CD14-positive monocyte (primary cell): ENCODE data around the gene KIF13A. TPM values are rescaled to one million over a fixed set of nuclear protein-coding genes. Genes with fewer than 3 reads are reported as not detected.

Source experiments
- DNase-seq, 3 donors: peaks; one replicate each; pipeline ENCODE4 v3.0.0-alpha.2; 2011 to 2022
- H2AFZ ChIP-seq: 2 replicates; pipeline ENCODE4 v1.6.0; 2012; ENCODE audit warnings: mild to moderate bottlenecking, low read depth, low read length, inconsistent platforms; ENCODE audit not compliant: insufficient read depth, poor library complexity, severe bottlenecking
- H3K27ac ChIP-seq, 2 donors: 1 replicate in 1 of 2; 2 replicates in 1 of 2; pipeline ENCODE4 v1.5.1; 2012 to 2013; ENCODE audit warnings: low read length in 2 of 2, control low read depth in 1 of 2, inconsistent platforms in 1 of 2, low read depth in 1 of 2, mild to moderate bottlenecking in 1 of 2
- H3K27me3 ChIP-seq, 2 donors: one replicate each; pipeline versions ENCODE4 v1.6.0 to v1.6.1; 2011 to 2013; ENCODE audit warnings: low read length in 2 of 2; ENCODE audit not compliant: control insufficient read depth in 2 of 2, insufficient read depth in 2 of 2
- H3K36me3 ChIP-seq, 2 donors: replicated peaks in 1 of 2; 1 replicate in 1 of 2; 2 replicates in 1 of 2; pipeline versions ENCODE4 v1.5.1 to v1.6.1; 2012 to 2013; ENCODE audit warnings: low read length in 2 of 2, control low read depth in 1 of 2, inconsistent platforms in 1 of 2, mild to moderate bottlenecking in 1 of 2; ENCODE audit not compliant: insufficient read depth in 2 of 2, control insufficient read depth in 1 of 2
- H3K4me1 ChIP-seq, 2 donors: 1 replicate in 1 of 2; 2 replicates in 1 of 2; pipeline versions ENCODE4 v1.5.1 to v1.6.1; 2012 to 2013; ENCODE audit warnings: low read length in 2 of 2, control low read depth in 1 of 2, inconsistent platforms in 1 of 2, mild to moderate bottlenecking in 1 of 2, moderate library complexity in 1 of 2; ENCODE audit not compliant: insufficient read depth in 2 of 2, control insufficient read depth in 1 of 2
- H3K4me2 ChIP-seq: replicated peaks from 2 replicates; pipeline ENCODE3; 2012; ENCODE audit warnings: low read length, moderate library complexity, mild to moderate bottlenecking; ENCODE audit not compliant: poor library complexity, severe bottlenecking; ENCODE audit errors: extremely low read depth
- H3K4me3 ChIP-seq, 3 experiments: fragments of 200-600 bp in 1 of 3; sonication (generic) in 1 of 3; replicated peaks in 1 of 3; 1 replicate in 2 of 3; 2 replicates in 1 of 3; pipeline ENCODE4 v1.5.1; 2011 to 2013; ENCODE audit warnings: low read length in 3 of 3, mild to moderate bottlenecking in 3 of 3, control low read depth in 2 of 3, low read depth in 2 of 3, inconsistent platforms in 1 of 3, moderate library complexity in 1 of 3
- H3K79me2 ChIP-seq: 2 replicates; pipeline ENCODE4 v1.6.0; 2012; ENCODE audit warnings: mild to moderate bottlenecking, control low read depth, inconsistent platforms, low read length, moderate library complexity; ENCODE audit not compliant: insufficient read depth
- H3K9ac ChIP-seq: 2 replicates; pipeline ENCODE4 v1.6.0; 2017; ENCODE audit warnings: low read length, mild to moderate bottlenecking; ENCODE audit not compliant: insufficient read depth, poor library complexity, severe bottlenecking
- H3K9me3 ChIP-seq, 2 donors: replicated peaks in 1 of 2; 1 replicate in 1 of 2; 2 replicates in 1 of 2; pipeline versions ENCODE4 v1.5.1 to v1.6.1; 2012 to 2013; ENCODE audit warnings: low read length in 2 of 2, control low read depth in 1 of 2; ENCODE audit not compliant: control insufficient read depth in 1 of 2, insufficient read depth in 1 of 2
- H4K20me1 ChIP-seq: 2 replicates; pipeline ENCODE4 v1.6.0; 2012; ENCODE audit warnings: mild to moderate bottlenecking, low read length, control low read depth, moderate library complexity; ENCODE audit not compliant: insufficient read depth
- H3K27ac Mint-ChIP-seq, 7 donors: one replicate each; pipeline ENCODE4 v1.8.0; 2020; ENCODE audit warnings: mild to moderate bottlenecking in 7 of 7, mixed read lengths in 7 of 7, moderate library complexity in 6 of 7, inconsistent platforms in 2 of 7
- H3K27me3 Mint-ChIP-seq, 3 donors: one replicate each; pipeline ENCODE4 v1.8.0; 2021 to 2022; ENCODE audit warnings: low read depth in 3 of 3, mild to moderate bottlenecking in 3 of 3, mixed read lengths in 3 of 3, moderate library complexity in 3 of 3, inconsistent platforms in 1 of 3
- H3K36me3 Mint-ChIP-seq, 2 donors: one replicate each; pipeline ENCODE4 v1.8.0; 2020; ENCODE audit warnings: mixed read lengths in 2 of 2, inconsistent platforms in 1 of 2, mild to moderate bottlenecking in 1 of 2
- H3K4me1 Mint-ChIP-seq: one replicate; pipeline ENCODE4 v1.8.0; 2020; ENCODE audit warnings: mild to moderate bottlenecking, mixed read lengths
- H3K4me3 Mint-ChIP-seq, 2 donors: one replicate each; pipeline ENCODE4 v1.8.0; 2020; ENCODE audit warnings: mild to moderate bottlenecking in 2 of 2, mixed read lengths in 2 of 2, moderate library complexity in 1 of 2
- H3K9me3 Mint-ChIP-seq, 7 donors: one replicate each; pipeline ENCODE4 v1.8.0; 2020 to 2022; ENCODE audit warnings: mixed read lengths in 7 of 7, mild to moderate bottlenecking in 6 of 7, moderate library complexity in 6 of 7, inconsistent platforms in 2 of 7
- WGBS: methylation state at CpG from one replicate; pipeline ENCODE4 v1.1.5; 2013; ENCODE audit warnings: missing lambda C conversion rate; ENCODE audit not compliant: insufficient coverage; 5-methylcytosine and 5-hydroxymethylcytosine counted together
- intact Hi-C, 2 donors: fragments of 100-400 bp; cut with micrococcal nuclease; formaldehyde crosslinking; loops; one replicate each; pipeline versions ENCODE4 v1.15.0 to v1.15.1; 2023
- polyA plus RNA-seq, 3 donors: library from polyadenylated mRNA; depleted of rRNA in 1 of 3; unstranded in 2 of 3; stranded (reverse) in 1 of 3; fragments of 300-500 nt in 2 of 3; fragments of >200 nt in 1 of 3; fragmentation: Illumina TruSeq in 2 of 3; gene quantifications; 1 replicate in 2 of 3; 2 replicates in 1 of 3; pipeline ENCODE4 v1.2.3, GENCODE V29; 2012 to 2021
- TF ChIP-seq, protein P1 (sequence below): fragments of 200-600 bp; IDR thresholded peaks from one replicate; pipeline ENCODE4 v1.8.0; 2022; ENCODE audit warnings: antibody characterized with exemption, mild to moderate bottlenecking

Gene KIF13A
- polyA plus RNA-seq, 3 donors = 2.9 to 28.4 (median 6.0) TPM

DNA sequence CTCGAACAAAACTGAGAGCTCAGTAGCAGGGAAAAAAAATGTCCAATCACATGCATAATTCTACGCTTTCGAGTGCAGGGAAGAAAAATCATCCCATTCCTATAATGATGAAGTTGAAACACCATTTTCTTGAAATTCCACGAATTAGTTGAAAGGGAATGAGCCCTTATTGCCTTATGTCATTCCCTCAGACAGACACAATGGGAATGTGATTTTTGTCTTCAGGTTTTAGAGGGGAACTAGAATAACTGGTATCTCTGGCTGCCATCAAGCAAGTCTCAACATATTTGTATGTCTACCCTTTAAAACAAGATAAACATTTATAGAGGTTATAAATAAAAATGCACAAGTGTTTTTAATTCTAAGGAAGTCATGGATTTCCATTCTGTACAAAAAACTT, 87.9 kb downstream of the KIF13A start:
- no peak overlapping the region for H2AFZ ChIP-seq
- H4K20me1 ChIP-seq = peaks cover 11% of the 10 kb centered on the region
- H3K4me3 Mint-ChIP-seq = no peak overlapping the region
- H3K4me1 Mint-ChIP-seq = peaks cover 13% of the 10 kb centered on the region
- peaks cover 3 to 6% of the 10 kb centered on the region in 2 donors for H3K4me1 ChIP-seq
- TF ChIP-seq, protein P1, sequence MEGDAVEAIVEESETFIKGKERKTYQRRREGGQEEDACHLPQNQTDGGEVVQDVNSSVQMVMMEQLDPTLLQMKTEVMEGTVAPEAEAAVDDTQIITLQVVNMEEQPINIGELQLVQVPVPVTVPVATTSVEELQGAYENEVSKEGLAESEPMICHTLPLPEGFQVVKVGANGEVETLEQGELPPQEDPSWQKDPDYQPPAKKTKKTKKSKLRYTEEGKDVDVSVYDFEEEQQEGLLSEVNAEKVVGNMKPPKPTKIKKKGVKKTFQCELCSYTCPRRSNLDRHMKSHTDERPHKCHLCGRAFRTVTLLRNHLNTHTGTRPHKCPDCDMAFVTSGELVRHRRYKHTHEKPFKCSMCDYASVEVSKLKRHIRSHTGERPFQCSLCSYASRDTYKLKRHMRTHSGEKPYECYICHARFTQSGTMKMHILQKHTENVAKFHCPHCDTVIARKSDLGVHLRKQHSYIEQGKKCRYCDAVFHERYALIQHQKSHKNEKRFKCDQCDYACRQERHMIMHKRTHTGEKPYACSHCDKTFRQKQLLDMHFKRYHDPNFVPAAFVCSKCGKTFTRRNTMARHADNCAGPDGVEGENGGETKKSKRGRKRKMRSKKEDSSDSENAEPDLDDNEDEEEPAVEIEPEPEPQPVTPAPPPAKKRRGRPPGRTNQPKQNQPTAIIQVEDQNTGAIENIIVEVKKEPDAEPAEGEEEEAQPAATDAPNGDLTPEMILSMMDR = no peak
- no peak overlapping the region for H3K27ac Mint-ChIP-seq
- no peak overlapping the region for H3K9ac ChIP-seq
- no CpG with 5 or more reads among the region's 4 CpGs for WGBS
- H3K9me3 ChIP-seq = peaks cover 7 to 22% of the 10 kb centered on the region in 2 donors
- peaks cover 25 to 36% of the 10 kb centered on the region in 2 donors for H3K36me3 ChIP-seq
- H3K79me2 ChIP-seq = peaks cover 59% of the 10 kb centered on the region
- H3K4me2 ChIP-seq = no peak overlapping the region
- H3K27me3 Mint-ChIP-seq = no peaks in the 10 kb centered on the region
- H3K27ac ChIP-seq = no peak overlapping the region
- no peaks in the 10 kb centered on the region for H3K27me3 ChIP-seq
- intact Hi-C loops = no loop called here
- peaks cover 8 to 26% (median 18%) of the 10 kb centered on the region in 7 donors for H3K9me3 Mint-ChIP-seq
- H3K36me3 Mint-ChIP-seq = peaks cover 30 to 40% of the 10 kb centered on the region in 2 donors
- no peak for DNase-seq
- no peak overlapping the region for H3K4me3 ChIP-seq

DNA sequence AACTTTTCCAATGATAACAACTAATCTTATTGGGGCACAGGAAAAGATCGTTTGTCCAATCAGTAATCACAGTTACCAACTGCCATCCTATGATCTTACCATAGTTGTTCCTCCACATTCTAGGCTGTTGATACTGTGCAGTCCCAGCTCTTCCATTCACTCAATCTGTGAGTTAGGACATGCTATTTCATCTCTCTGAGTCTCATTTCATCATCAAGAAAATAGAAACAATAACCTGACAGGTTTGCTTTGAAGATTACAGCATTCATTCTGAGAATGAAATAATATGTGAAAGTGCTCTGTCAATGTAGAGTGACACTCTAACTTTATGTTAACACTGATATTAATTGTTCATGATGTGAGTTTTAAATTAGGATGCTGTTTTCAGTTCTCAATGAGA, 89.8 kb downstream of the KIF13A start:
- DNase-seq = no peak
- intact Hi-C loops = no loop called here
- Mint-ChIP-seq H3K36me3 (peaks cover 34 to 45% of the 10 kb centered on the region in 2 donors), H3K4me1 (peaks cover 9% of the 10 kb centered on the region), H3K4me3 (no peak overlapping the region), H3K27me3 (no peaks in the 10 kb centered on the region), H3K9me3 (peaks cover 8 to 27% (median 21%) of the 10 kb centered on the region in 7 donors), H3K27ac (no peak overlapping the region)
- Histone ChIP-seq H3K9me3 (peaks cover 12 to 23% of the 10 kb centered on the region in 2 donors), H3K27ac (no peak overlapping the region), H3K4me2 (no peak overlapping the region), H3K27me3 (no peaks in the 10 kb centered on the region), H2AFZ (no peak overlapping the region), H3K79me2 (peaks cover 48% of the 10 kb centered on the region), H3K4me3 (no peak overlapping the region), H4K20me1 (peaks cover 11% of the 10 kb centered on the region), H3K36me3 (peaks cover 27 to 41% of the 10 kb centered on the region in 2 donors), H3K9ac (no peak overlapping the region), H3K4me1 (peaks cover 2 to 4% of the 10 kb centered on the region in 2 donors)
- WGBS = no CpG with 5 or more reads among the region's 1 CpG
- TF ChIP-seq, protein P1 = no peak
